Erythroblast (primary cell): ENCODE data around the gene RNF115.

Experiments used
- DNase-seq, 2 experiments: peaks; one replicate each; lab custom pipeline; 2025; lab: John Stamatoyannopoulos, UW
- GATA1 ChIP-seq: IDR thresholded peaks from 2 replicates; pipeline ENCODE4 v1.6.1; 2011; ENCODE audit warnings: low read depth, mild to moderate bottlenecking, control low read depth, low read length, moderate library complexity
- POLR2A ChIP-seq: IDR thresholded peaks from 2 replicates; pipeline ENCODE4 v1.6.1; 2011; ENCODE audit warnings: mild to moderate bottlenecking, low read length

Gene RNF115

DNA sequence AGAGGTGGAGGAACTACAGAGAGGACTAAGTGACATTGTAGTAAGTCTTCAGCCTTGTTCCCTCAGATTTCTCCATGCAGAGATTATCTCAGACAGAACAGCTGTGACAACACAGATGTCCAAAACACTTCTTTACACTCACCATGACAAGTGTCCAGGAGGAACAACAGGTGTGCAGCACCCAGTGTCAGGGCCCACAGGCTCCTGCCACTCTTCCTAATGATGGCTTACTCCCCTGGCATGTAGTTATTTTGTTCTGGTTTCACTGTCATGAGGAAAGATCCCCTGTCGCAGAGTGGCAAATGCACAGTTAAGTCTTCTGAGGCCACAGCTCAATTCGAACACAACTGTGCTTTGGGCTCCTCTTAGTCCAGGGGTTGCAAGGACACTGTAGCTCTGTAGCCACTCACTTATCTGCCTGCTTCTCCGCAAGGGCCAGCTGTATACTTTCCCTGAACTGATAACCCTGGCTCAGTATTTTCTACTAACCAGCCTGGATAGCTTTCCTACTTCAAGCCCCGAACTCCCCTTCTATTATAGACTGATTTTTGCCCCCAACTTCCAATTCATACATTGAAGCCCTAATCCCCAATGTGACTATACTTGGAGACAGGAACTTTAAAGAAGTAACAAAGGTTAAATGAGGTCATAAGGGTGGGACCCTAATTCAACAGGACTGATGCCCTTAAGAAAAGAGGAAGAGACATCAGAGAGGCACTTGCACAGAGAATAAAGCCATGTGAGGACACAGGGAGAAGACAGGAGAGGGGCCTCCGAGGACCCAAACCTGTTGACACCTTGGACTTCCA lies 127.9 kb downstream of the RNF115 start:
- peak in 1 of 2 experiments; percentile 21 for DNase-seq
- no peak for TF ChIP-seq GATA1
- TF ChIP-seq POLR2A: no peak

DNA sequence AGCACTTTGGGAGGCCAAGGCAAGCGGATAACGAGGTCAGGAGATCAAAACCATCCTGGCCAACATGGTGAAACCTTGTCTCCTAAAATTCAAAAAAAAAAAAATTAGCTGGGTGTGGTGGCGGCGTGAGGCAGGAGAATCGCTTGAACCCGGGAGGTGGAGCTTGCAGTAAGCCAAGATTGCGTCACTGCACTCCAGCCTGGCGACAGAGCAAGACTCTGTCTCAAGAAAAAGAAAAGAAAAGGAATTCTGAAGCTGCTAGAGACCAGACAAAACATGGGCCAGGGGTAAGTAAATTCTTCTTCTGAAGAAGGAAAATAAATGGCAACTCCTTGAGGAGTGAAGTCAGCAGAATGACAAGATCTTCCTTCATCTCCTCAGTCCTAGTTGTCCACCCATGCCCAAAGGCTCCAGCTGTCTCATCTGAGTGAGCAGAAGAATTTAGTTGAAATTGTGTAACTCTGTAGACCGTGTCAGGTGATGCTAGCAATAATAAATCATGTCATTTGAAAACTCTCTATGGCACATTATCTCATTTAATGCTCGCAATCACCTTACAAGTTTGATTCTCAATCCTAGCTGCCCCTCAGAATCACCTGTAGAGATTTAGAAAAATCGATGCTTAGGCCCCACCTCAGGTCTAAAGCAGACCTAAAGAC lies 131.0 kb downstream of the RNF115 start:
- no peak for TF ChIP-seq POLR2A
- TF ChIP-seq GATA1: no peak
- no peak for DNase-seq

DNA sequence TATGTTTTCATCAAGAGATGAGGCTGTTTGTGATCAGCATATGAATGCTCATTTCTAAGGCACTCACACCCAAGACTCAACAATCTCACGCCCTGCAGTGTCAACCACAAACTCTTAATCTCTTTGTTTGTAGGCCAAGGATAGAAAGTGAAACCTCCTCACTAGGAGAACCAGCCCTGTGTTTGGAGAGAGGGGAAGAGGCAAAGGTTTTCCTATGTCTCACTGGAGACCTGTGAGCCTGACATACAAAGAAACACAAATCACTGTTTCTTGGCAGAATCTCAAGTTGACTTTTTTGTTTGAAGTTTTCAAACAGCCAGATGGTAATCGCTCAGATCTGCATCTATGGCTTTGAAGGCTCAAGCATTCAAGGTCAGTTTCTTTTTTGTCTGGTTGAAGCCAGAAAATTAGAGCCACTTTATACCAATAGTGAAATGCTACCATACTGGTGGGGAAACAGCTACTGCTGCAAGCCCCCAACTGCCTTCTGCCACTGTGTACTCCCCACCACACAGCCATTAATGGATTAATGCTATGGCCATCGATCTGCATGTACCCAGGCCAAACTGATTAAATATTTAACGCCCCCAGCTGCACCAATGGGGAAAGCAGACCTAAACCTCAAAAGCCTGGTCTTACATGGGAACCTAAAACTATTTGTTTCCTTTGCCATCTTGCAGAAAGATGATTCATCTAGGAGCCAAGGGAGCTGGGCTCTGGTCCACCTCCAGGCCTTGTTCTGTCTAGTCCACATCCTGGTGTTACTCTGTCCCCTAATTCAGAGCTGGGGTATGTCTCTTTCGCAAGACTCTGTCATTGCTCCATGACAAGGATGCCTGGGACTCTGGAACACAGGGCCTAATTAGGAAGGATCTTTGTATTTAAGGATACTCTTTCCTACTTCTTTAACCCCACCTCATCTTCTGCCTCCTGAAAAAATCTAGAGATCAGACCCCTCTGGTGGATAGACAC lies 133.0 kb downstream of the RNF115 start:
- DNase-seq: peak; percentile 29 to 58
- no peak for TF ChIP-seq POLR2A
- no peak for TF ChIP-seq GATA1

DNA sequence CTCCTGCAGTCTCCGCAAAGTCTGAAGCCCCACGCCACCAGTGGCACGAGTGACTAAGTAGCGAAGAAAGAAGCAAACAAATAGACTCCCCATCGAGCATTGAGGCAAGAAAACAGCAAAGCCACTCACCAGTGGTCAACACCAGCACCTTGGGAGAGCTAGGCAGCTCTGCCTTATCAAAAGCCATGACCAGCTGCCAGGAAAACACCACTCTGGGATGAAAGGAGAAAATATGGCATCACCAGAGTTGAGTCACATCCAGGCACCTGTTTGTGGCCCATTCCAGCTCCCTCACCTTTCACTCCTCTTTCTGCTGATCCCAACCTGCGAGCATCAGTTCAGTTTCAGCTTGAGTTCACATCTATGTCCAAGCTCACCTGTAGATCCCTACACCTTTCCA lies 134.0 kb downstream of the RNF115 start:
- DNase-seq: no peak
- TF ChIP-seq POLR2A (no peak), GATA1 (no peak)

DNA sequence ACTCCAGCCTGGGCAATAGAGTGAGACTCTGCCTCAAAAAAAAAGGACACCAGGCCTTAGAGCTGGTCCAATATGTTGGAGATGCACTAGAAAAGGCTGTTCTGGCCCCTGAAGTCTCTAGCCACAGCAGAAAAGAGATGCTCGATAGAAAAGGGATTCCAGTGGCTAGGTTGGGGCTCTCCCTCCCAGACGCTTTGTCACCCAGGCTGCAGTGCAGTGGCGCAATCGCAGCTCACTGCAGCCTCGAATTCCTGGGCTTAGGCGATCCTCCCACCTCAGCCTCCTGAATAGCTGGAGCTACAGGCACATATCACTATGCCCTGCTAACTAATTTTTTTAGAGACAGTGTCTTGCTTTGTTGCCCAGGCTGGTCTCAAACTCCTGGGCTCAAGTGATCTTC lies 135.0 kb downstream of the RNF115 start:
- TF ChIP-seq GATA1 (no peak), POLR2A (no peak)
- DNase-seq: no peak
